DND-41 (cell line): Measurements from ENCODE around the gene GNAS.

Experiments used
- ATAC-seq: fragments of 200-7000 bp; cut with Tn5 transposase; 3 replicates; pipeline ENCODE4 v1.9.1; 2021; ENCODE audit warnings: low read depth; ENCODE audit not compliant: insufficient read depth
- DNase-seq: peaks from one replicate; pipeline ENCODE4 v3.0.0-alpha.2; 2020
- H2AFZ ChIP-seq: 2 replicates; pipeline ENCODE4 v1.6.0; 2012; ENCODE audit warnings: low read depth, low read length
- H3K27ac ChIP-seq: 2 replicates; pipeline ENCODE4 v1.5.1; 2012; ENCODE audit warnings: low read length, inconsistent platforms
- H3K27me3 ChIP-seq: fragments of 200-600 bp; sonication (generic); 2 replicates; pipeline ENCODE4 v1.6.0; 2012; ENCODE audit warnings: low read length, mild to moderate bottlenecking, inconsistent platforms; ENCODE audit not compliant: insufficient read depth, poor library complexity
- H3K36me3 ChIP-seq: 2 replicates; pipeline ENCODE4 v1.5.1; 2012; ENCODE audit warnings: low read length, inconsistent platforms; ENCODE audit not compliant: insufficient read depth
- H3K4me1 ChIP-seq: 2 replicates; pipeline ENCODE4 v1.5.1; 2012; ENCODE audit warnings: mild to moderate bottlenecking, low read length; ENCODE audit not compliant: insufficient read depth
- H3K4me2 ChIP-seq: 2 replicates; pipeline ENCODE4 v1.6.0; 2012; ENCODE audit warnings: mild to moderate bottlenecking, moderate library complexity, low read length, inconsistent platforms; ENCODE audit not compliant: insufficient read depth
- H3K4me3 ChIP-seq, 2 experiments: fragments of 200-600 bp in 1 of 2; shearing (Covaris generic) in 1 of 2; 2 replicates each; pipeline ENCODE4 v1.5.1; 2012 to 2016; ENCODE audit warnings: inconsistent platforms in 2 of 2, low read length in 2 of 2, mild to moderate bottlenecking in 2 of 2, low read depth in 1 of 2, moderate library complexity in 1 of 2
- H3K79me2 ChIP-seq: 2 replicates; pipeline ENCODE4 v1.6.0; 2012; ENCODE audit warnings: low read length, inconsistent platforms; ENCODE audit not compliant: insufficient read depth
- H3K9ac ChIP-seq: 2 replicates; pipeline ENCODE4 v1.6.0; 2012; ENCODE audit warnings: low read depth, mild to moderate bottlenecking, inconsistent platforms, low read length, moderate library complexity
- H3K9me3 ChIP-seq: 2 replicates; pipeline ENCODE4 v1.5.1; 2012; ENCODE audit warnings: low read length, moderate library complexity, mild to moderate bottlenecking, inconsistent platforms; ENCODE audit not compliant: insufficient read depth, severe bottlenecking
- H4K20me1 ChIP-seq: 2 replicates; pipeline ENCODE4 v1.6.0; 2012; ENCODE audit warnings: low read length; ENCODE audit not compliant: insufficient read depth
- EZH2 ChIP-seq: IDR thresholded peaks from 3 replicates; pipeline ENCODE4 v1.6.1; 2012; ENCODE audit warnings: borderline replicate concordance, low read depth, mild to moderate bottlenecking, moderate library complexity, low read length, inconsistent platforms; ENCODE audit not compliant: severe bottlenecking
- TF ChIP-seq, protein P1 (sequence below): IDR thresholded peaks from 2 replicates; pipeline ENCODE4 v1.5.1; 2012; ENCODE audit warnings: borderline replicate concordance, low read length, moderate library complexity, mild to moderate bottlenecking; ENCODE audit not compliant: poor library complexity, severe bottlenecking; ENCODE audit errors: extremely low read depth

Gene GNAS

DNA sequence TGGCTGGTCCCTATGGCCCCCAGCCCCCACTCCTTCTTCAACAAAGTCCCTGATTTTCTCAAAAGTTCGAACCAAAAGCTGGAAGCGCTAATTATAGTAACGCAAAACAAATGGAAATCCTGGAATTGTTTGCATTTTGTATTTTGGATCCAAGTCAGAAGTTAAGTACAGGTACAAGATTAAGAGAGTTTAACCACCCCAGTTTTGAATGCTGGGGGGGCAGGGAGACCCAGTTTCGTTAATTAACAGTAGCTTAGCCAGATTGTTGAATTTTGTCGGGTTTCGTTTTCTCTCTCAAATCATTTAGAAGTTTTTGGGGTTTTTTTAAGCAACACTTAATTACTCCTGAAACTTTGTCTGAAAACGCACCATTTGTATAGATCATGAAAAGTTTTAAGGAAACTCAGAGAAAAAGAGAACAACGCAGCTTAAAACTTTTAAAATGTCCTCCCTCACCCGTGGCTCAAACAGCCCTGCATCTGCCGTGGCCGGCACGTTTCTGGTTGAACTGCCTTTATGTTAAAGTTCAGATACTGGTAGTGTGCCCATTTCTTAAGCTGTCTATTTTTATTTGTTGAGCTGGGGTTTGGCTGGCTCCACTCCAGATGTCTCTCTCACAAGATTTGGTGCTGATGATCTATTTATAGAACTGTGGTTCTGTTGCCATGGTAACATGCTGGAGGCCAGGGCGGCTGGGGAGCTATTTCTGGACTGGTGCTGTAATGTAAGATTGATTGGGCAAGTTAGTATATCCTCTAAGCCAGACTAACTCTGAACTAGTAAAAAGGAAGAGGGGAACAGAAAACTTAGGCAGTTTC is 55.0 kb downstream of the GNAS start:
- Histone ChIP-seq H3K4me1 (no peaks in the 10 kb centered on the region), H2AFZ (no peak overlapping the region), H3K4me2 (no peak overlapping the region), H3K27me3 (no peaks in the 10 kb centered on the region), H3K27ac (no peak overlapping the region), H3K9me3 (no peaks in the 10 kb centered on the region), H3K9ac (no peak overlapping the region), H4K20me1 (peaks cover 71% of the 10 kb centered on the region), H3K36me3 (peaks cover 90% of the 10 kb centered on the region), H3K79me2 (peaks cover 14% of the 10 kb centered on the region), H3K4me3 (no peak overlapping the region)
- DNase-seq (no peak), ATAC-seq (no peak)
- TF ChIP-seq, protein P1, sequence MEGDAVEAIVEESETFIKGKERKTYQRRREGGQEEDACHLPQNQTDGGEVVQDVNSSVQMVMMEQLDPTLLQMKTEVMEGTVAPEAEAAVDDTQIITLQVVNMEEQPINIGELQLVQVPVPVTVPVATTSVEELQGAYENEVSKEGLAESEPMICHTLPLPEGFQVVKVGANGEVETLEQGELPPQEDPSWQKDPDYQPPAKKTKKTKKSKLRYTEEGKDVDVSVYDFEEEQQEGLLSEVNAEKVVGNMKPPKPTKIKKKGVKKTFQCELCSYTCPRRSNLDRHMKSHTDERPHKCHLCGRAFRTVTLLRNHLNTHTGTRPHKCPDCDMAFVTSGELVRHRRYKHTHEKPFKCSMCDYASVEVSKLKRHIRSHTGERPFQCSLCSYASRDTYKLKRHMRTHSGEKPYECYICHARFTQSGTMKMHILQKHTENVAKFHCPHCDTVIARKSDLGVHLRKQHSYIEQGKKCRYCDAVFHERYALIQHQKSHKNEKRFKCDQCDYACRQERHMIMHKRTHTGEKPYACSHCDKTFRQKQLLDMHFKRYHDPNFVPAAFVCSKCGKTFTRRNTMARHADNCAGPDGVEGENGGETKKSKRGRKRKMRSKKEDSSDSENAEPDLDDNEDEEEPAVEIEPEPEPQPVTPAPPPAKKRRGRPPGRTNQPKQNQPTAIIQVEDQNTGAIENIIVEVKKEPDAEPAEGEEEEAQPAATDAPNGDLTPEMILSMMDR, result no peak
- TF ChIP-seq EZH2, result no peak

GRCh38 chr20:58908221-58908620 is 55.7 kb downstream of the GNAS start:
- no peaks in the 10 kb centered on the region for H3K27me3 ChIP-seq
- no peak overlapping the region for H3K4me3 ChIP-seq
- TF ChIP-seq, protein P1, result no peak
- no peak for TF ChIP-seq EZH2
- no peak for ATAC-seq
- DNase-seq, result no peak
- H3K9me3 ChIP-seq, result no peaks in the 10 kb centered on the region
- H3K36me3 ChIP-seq, result peaks cover 84% of the 10 kb centered on the region
- H3K9ac ChIP-seq, result no peak overlapping the region
- no peaks in the 10 kb centered on the region for H3K4me1 ChIP-seq
- H3K27ac ChIP-seq, result no peak overlapping the region
- peaks cover 66% of the 10 kb centered on the region for H4K20me1 ChIP-seq
- no peak overlapping the region for H3K4me2 ChIP-seq
- no peak overlapping the region for H2AFZ ChIP-seq
- H3K79me2 ChIP-seq, result peaks cover 8% of the 10 kb centered on the region

DNA sequence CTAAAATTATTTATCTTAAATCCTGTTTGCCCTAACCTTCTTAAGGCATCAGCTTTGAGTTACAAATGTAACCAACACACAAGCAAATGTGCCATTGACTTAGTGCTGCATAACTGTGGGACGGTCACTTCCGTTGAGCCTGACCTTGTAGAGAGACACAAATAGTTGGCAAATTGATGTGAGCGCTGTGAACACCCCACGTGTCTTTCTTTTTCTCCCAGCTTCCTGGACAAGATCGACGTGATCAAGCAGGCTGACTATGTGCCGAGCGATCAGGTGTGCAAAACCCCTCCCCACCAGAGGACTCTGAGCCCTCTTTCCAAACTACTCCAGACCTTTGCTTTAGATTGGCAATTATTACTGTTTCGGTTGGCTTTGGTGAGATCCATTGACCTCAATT is 56.4 kb downstream of the GNAS start:
- Histone ChIP-seq H3K4me2 (no peak overlapping the region), H3K4me3 (no peak overlapping the region), H3K27ac (no peak overlapping the region), H3K4me1 (no peaks in the 10 kb centered on the region), H4K20me1 (peaks cover 61% of the 10 kb centered on the region), H3K36me3 (peaks cover 76% of the 10 kb centered on the region), H2AFZ (no peak overlapping the region), H3K27me3 (no peaks in the 10 kb centered on the region), H3K9ac (no peak overlapping the region), H3K79me2 (peaks cover 1% of the 10 kb centered on the region; the same call in 1 of the 2 replicates), H3K9me3 (no peaks in the 10 kb centered on the region)
- TF ChIP-seq, protein P1, result no peak
- TF ChIP-seq EZH2, result no peak
- DNase-seq (no peak), ATAC-seq (no peak)
